SIG-M5 treated with dmso at 0.1 percent for 504 hours (cell line): ENCODE data around the gene SUMO1.

Experiments used
- DNase-seq: peaks from one replicate; lab custom pipeline; 2025; ENCODE audit not compliant: unreplicated experiment; lab: John Stamatoyannopoulos, UW

The SUMO1 gene

GRCh38 chr2:202157211-202157990 is 81.0 kb downstream of the SUMO1 start:
- DNase-seq, result no peak
